ENCODE results near the gene PLEKHA6.

PLEKHA6 gene

GRCh38 chr1:204203206-204203767, 156.4 kb downstream of the PLEKHA6 start:
- DNase-seq, result no peak

- no peak for DNase-seq
Measured at GRCh38 chr1:204202481-204202880, 157.2 kb downstream of the PLEKHA6 start.

GRCh38 chr1:204201348-204202040, 158.2 kb downstream of the PLEKHA6 start:
- no peak for DNase-seq

GRCh38 chr1:204199579-204199978, 160.2 kb downstream of the PLEKHA6 start:
- DNase-seq, result no peak

- no peak for DNase-seq
Measured at GRCh38 chr1:204198348-204199340, 161.1 kb downstream of the PLEKHA6 start.

- DNase-seq, result no peak
Measured at GRCh38 chr1:204197068-204197467, 162.7 kb downstream of the PLEKHA6 start.

- no peak for DNase-seq
Measured at GRCh38 chr1:204196068-204196795, 163.5 kb downstream of the PLEKHA6 start, which contains the start of gene KISS1. Gene KISS1 (minus strand): TSS chr1:204196491. CDS start chr1:204192876, 3,615 bp downstream.

GRCh38 chr1:204194771-204195170, 165.0 kb downstream of the PLEKHA6 start:
- DNase-seq, result no peak

- DNase-seq, result no peak
Measured at GRCh38 chr1:204194080-204194479, 165.6 kb downstream of the PLEKHA6 start.

- DNase-seq, result no peak
Measured at GRCh38 chr1:204192589-204193352, 167.0 kb downstream of the PLEKHA6 start.

GRCh38 chr1:204192046-204192445, 167.7 kb downstream of the PLEKHA6 start:
- DNase-seq, result no peak

- no peak for DNase-seq
Measured at GRCh38 chr1:204191456-204191855, 168.3 kb downstream of the PLEKHA6 start.

GRCh38 chr1:204190212-204191211, 169.2 kb downstream of the PLEKHA6 start:
- no peak for DNase-seq

GRCh38 chr1:204188959-204189639, 170.6 kb downstream of the PLEKHA6 start:
- no peak for DNase-seq

GRCh38 chr1:204186597-204186996, 173.1 kb downstream of the PLEKHA6 start:
- no peak for DNase-seq

GRCh38 chr1:204181116-204181515, 178.6 kb downstream of the PLEKHA6 start:
- no peak for DNase-seq

GRCh38 chr1:204180133-204180532, 179.6 kb downstream of the PLEKHA6 start:
- no peak for DNase-seq

- DNase-seq, result no peak
Measured at GRCh38 chr1:204178487-204179281, 181.0 kb downstream of the PLEKHA6 start.

GRCh38 chr1:204177133-204177532, 182.6 kb downstream of the PLEKHA6 start:
- DNase-seq, result no peak

Data from stimulated activated naive CD4-positive, alpha-beta T cell treated with Interleukin-2 at 50 U/mL for 16 hours (primary cell).